ENCODE results near the gene ARHGAP21. TPM values are rescaled to one million over a fixed set of nuclear protein-coding genes. Genes with fewer than 3 reads are reported as not detected.
"Not testable (repeated sequence)": the region's sequence is repeated elsewhere in the genome, so short reads cannot be mapped to it uniquely, and the experiment has no call there.

The ARHGAP21 gene
- polyA plus RNA-seq, 5 donors, result 95.3 to 143 (median 131) TPM

DNA sequence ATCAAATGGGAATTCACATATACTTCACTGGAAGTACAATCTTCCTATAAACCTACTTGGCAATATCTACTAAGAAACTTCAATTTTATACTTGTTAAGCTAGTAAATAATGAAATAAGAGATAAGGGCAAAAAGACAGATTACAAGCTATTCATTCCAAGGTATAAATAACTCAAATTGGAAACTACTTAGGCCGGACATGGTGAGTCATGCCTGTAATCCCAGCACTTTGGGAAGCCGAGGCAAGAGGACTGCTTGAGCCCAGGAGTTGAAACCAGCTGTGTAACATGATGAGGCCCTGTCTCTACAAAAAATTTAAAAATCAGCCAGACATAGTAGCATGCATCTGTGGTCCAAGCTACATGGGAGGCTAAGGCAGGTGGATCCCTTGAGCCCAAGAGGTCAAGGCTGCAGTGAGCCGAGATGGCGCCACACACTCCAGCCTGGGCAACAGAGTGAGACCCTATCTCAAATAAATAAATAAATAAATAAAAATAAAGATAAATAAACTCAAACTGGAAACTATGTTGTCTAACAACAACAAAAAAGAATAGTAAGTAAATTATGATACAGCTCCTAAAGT lies 37.6 kb downstream of the ARHGAP21 start:
- DNase-seq, result no peak

DNA sequence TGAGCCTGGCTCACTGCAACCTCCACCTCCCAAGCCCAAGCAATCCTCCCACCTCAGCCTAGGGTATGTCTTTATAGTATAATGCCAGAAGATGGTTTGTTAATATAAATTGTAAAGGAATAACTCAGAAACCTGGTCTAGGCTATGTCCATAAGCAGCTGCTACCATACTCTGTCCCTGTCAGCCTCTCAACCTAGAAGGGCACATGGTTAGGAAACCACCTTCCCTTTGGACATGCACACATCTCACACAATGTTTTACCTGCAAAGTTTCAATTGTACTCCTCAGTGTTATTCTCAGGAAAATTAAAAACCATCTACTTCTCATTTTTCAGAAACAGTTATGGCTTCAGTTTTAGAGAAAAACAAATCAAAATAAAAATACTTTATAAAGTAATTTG lies 40.1 kb downstream of the ARHGAP21 start:
- DNase-seq, result no peak

DNA sequence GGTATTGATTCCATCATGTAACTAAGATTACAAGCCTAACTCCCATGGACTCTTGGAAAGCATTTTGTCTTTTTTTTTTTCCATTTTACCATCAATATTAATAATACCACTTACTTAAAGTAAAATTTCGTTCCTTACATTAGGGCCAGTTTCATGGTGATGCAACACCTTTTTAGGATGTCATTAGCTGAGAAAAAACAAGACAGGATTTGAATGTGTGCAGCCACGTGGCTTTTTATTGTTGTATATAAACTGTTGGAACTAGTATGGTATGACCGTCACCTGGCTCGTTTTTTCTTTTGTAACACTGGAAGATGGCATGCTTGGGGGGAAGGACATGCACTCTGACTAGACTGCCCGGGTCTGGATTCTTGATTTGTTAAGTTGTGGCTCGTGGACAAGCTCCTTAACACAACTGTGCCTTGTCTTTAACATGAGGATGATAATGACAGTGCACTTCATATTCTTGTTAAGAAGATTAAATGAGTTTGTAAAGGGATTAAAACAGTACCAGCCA lies 42.1 kb downstream of the ARHGAP21 start:
- DNase-seq, result no peak

DNA sequence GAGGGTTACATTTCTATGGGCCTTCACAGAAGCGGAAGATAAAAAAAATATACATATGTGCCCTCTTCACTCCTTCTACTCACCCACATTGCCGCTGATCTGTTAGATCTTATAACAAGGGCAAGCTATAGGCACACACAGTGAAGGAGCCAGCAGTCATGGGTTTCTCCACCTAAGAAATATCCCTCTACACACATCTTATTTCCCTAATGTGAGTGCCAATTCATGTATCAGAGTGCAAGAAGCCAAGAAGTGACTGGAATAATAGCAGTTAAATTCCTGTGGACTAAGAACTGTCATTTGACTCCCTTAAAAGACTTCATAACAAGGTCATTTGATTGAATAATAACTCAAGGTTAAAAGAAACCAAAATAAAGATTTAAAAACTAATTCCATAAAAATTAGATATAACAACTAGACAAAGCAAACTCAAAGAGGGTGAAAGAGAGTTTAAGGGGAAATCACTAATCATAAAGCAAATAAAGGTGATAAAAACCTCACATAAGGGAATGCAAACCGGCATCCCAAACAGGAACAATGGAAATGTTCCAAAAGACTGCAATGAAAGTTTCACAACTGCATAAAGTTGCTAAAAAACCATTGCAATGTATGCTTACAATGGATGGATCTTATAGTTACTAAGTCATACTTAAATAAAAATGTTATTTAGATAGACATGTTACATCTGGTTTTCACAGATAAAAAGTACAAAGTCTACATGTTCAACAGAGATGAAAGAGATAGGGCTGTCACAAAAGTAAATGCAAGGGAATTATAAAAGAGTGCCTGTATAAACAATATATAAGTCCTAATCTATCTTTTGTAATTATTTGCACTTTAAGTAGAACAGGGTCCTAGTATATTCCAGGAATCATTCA lies 42.8 kb downstream of the ARHGAP21 start:
- peak in 1 of 2 donors; percentile 5 for DNase-seq

DNA sequence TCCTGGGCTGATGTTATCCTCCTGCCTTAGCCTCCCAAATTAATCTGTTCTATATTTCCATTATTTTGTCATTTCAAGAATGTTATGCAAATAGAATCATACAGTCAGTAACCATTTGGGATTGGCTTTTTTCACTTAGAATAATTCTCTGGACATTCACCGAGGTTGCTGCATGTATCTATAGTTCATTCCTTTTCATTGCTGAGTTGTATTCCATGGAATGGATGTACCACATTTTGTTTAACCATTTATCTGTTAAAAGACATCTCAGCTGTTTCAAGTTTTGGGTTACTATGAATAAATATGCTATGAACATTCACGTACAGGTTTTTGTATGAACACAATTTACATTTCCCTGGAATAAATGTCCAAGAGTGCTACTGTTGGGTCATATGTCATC lies 44.9 kb downstream of the ARHGAP21 start:
- no peak for DNase-seq

DNA sequence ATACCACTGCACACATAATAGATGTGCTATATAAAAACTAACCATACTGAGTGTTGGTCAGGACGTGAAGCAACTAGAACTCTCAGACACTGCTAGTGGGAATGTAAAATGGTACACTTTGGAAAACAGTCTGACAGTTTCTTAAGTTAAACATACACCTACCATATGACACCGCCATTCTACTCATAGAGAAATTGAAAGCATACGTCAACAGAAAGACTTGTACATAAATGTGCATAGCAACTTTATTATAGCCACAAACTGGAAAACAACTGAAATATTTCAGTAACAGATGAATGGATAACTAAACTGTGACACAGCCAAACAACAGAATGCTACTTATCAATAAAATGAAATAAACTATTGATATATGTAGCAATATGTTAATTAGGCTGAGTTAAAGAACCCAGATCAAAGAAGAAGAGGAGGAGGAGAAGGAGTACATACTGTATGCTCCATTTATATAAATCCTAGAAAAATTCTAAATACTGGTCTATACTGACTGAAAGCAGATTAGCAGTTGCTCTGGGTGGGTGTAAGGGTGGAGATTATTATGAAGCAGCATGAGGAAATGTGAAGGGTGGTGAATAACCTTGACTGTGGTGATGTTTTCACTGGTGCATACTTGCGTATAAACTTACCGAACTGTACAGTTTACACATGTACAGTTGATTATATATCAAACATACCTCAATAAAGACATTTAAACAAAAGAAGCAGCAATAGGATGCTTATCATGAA lies 48.6 kb downstream of the ARHGAP21 start:
- no peak for DNase-seq

DNA sequence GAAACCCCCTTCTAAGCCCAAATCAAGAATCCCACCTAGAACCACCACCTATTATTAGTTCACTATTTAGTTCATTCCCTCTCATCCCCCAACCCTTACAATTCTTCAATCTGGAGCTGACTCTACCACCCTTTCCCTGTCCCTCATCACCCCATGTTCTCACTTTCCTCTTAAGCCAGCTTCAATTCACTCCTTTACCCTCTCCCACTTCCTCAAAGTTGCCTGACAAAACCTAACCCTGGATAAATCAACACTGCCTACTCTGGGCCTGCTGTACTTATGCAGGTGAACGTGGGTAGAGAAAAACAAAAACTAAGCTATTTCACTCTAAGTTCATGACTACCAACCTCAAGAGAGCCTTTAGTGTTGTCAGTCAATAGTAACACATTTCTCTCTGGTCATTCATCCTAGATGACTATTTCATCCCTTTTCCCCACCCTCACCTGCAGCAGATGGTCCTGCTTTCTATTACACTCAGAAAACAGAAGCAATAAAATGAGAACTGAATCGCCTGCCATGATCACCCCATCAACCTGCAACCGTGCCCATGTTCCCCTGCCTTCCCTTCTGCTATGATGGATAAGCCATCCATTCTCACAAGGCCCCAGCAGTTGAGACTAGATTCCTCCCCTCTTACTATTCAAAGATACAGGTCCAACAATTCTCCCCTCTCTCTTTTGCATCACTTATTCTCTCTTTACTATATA lies 52.6 kb downstream of the ARHGAP21 start:
- no peak for DNase-seq

DNA sequence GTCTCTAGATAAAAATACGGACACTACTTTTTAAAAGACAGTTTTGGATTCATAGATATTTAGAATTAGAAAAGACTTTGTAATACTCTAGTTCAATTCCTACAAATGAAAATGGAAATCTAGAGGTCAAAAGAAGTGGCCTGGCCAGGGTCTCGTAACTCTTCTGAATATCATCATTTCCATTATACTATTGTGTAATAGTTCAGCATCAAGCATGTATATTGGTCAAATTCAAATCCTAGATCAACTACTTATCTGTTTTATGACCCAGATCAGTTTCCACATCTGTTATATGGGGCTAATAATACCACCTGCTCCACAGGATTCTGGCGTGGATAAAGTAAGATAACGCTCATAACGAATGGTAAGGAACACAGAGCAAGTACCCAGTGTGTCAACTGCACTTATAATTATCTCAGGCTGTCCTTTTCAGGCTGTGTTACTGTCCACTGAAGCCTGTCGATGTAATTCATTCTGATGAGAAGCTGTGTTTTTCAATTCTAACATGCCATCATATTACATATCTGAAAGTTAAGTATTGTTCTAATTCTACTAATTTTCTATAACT lies 54.3 kb downstream of the ARHGAP21 start:
- no peak for DNase-seq

DNA sequence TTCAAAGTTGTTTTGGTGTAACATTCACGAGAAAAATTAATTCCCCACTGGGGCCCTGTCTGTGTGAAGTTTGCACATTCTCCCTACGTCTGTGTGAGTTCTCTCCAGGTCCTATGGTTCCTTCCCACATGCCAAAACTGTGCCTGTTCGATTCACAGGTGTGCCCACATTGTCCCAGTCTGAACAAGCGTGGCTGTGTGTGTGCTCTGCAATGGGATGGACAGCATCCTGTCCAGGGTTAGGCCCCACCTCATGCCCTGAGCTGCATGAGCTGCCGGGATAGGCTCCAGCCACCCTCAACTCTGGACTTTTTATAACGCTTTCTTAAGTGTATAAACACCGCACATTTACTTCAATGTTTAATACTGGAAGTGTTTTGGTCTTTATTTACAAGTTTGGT lies 55.4 kb downstream of the ARHGAP21 start:
- no peak for DNase-seq

DNA sequence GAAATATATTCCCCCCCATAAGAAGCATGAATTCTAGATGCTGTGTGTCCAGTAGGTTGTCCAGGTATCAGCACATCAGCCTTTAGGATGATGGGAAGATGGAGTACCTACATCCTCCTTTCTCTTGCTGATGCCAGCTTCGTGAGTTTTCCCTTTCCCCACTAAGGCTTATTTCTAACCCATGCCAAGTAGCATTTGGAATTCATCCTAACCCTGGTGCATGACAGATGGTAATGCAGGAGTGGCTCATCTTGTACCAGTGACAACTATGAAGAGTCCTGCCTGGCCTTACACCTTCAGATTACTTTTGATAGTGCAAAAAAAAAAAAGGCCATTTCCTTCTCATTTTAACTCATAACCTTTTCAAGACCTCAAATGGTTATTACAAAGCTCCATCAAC lies 58.7 kb downstream of the ARHGAP21 start:
- DNase-seq, result no peak

DNA sequence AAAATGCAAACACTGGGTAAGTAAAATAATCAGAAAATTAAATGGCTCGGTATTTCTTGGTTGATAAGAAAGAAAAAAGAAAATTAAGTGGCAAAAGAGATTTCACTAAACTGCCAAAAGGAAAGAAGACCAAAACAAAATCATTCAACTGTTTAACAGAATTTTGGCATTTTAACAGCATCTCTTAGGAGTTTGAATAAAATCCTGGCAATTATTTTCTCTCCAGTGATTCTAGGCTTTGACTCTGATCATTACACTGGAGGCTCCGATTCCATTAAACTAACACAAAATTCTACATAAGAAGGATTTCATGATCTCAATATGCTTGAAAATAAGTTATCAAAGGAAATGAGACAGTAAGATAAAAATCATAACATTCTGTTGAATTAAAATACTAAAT lies 62.3 kb downstream of the ARHGAP21 start:
- DNase-seq, result no peak

DNA sequence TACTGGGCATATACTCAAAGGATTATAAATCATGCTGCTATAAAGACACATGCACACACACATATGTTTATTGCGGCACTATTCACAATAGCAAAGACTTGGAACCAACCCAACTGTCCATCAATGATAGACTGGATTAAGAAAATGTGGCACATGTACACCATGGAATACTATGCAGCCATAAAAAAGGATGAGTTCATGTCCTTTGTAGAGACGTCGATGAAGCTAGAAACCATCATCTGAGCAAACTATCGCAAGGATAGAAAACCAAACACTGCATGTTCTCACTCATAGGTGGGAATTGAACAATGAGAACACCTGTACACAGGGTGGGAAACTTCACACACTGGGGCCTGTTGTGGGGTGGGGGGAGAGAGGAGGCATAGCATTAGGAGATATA lies 65.4 kb downstream of the ARHGAP21 start:
- not testable (repeated sequence) for DNase-seq

DNA sequence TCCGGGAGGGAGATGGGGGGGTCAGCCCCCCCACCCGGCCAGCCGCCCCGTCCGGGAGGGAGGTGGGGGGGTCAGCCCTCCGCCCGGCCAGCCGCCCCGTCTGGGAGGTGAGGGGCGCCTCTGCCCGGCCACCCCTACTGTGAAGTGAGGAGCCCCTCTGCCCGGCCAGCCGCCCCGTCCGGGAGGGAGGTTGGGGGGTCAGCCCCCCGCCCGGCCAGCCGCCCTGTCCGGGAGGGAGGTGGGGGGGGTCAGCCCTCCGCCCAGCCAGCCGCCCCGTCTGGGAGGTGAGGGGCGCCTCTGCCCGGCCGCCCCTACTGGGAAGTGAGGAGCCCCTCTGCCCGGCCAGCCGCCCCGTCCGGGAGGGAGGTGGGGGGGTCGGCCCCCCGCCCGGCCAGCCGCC lies 67.4 kb downstream of the ARHGAP21 start:
- DNase-seq, result not testable (repeated sequence)

DNA sequence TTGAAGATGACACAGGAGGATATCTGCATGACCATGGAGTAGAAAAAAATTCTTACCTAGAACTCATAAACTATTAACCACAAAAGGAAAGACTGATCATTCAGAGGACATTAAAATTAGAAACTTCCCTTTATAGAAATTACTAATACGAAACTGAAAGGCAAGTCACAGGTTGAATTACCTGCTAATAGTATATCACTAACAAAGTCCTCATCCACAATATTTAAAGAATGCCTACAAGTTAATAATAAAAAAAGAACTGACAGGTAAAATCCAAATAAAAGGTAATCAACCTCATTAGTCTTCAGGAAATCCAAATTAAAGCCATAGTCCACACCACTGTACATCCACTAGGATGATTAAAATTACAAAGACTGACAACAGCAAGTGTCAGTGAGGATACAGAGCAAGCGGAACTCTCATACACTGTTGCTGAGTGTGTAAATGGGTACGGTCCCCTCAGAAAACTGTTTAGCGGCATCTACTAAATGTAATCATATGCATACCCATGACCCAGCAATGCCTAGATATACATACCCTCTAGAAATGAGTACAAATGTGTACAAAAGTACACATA lies 71.2 kb downstream of the ARHGAP21 start:
- DNase-seq, result no peak

DNA sequence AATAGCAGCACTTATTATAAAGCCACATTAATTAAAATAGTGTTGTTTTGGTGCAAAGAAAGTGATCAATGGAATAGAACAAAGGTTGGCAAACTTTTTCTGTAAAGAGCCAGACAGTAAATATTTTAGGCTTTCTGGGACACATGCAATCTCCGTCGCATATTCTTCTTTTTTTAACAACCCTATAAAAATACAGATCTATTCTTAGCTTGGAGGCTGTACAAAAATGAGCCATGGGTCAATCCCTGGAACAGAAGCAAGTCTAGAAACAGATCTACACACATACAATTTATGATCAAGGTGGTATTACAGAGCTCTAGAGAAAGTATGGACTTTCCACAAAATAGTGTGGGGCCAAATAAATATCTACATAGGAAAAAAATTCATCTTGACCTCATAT lies 71.8 kb downstream of the ARHGAP21 start:
- DNase-seq, result no peak

DNA sequence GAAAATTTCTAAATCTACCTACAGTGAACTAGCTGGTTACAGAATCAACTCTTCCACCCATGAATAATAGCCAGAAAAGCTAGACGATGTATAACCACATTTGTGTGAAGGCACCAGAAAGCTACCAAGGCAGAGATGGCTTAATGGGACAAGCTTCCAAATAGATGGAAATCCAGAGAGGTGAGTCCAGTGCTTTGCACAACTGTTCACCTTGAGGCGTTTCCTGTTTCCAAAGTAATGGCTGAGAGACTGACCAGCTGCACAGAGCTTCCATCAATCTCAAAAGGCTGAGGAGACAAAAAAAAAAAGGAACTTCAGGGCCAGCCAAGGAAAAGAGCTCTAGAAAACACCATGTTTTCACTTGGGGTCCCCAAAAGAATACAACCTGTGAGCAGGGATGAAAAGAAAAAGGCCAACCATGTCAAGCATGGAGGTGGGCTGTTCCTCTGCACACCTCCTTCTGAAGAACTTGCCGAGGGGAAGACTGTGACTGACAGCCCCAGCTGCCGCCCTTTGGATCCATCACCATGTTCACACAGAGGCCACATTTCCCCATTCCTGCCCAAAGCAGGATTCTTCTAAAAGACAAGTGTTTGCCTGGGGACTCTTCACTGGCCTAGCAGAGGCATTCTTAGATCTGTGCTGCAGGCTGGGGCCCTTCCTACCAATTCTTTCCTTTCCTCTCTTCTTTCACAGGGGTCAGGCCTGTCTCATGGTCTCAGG lies 72.9 kb downstream of the ARHGAP21 start:
- no peak for DNase-seq

DNA sequence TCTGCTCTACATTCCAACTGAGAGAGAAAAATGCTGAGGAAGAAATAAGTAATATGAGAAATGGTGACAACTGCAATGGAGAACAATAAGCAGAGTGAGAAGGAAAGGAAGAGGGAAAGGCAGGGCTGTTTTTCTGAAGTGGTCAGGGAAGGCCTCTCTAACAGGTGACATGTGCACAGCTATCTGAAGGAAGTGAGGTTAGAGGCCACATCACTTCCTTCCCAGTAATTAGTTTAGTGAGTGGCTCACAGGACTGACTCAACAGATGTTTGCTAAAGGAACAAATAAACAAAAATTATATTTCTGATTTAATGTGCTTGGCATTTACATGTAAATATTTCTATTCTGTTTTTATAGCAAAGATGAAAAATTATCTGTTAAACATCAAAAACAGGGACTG lies 77.9 kb downstream of the ARHGAP21 start:
- DNase-seq, result no peak

DNA sequence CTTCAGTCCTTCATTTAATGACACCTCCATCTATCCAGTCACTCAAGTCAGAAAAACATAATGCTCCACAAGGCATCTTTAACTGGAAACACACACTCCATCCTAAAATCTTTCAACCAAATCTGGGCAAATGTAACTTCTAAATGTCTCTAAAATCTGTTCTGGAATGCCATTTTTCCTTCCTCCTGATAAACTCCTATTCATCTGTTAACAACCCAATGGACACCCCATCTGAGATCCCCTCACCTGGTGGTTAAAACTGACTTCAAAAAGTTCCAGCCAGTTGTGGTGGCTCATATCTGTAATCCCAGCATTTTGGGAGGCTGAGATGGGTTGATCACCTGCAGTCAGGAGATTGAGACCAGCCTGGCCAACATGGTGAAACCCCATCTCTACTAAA lies 78.7 kb downstream of the ARHGAP21 start:
- no peak for DNase-seq

DNA sequence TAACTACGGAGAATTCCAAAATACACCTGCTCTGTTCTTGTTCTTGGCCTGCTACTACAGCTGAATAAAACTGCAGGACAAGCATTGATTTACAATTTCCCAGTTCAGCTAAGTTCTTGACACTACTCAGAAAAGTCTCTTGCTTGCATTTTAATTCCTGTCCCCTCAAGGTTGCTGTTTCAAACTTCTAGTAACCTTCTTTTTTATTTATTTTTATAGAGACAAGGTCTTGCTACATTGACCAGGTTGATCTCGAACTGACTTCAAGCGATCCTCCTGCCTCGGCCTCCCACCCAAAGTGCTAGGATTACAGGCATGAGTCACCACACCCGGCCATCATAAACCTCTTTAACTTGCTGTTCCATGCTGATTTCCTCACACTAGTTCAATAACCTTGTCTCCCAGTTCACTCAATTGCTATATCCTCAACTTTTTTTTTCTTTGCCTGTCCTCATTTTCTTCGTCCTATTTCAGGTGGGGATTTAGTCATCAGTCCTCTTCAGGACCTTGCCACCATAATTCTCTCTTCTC lies 79.9 kb downstream of the ARHGAP21 start:
- DNase-seq, result no peak
